ENCODE results near the gene PCDHGB3.

DNA sequence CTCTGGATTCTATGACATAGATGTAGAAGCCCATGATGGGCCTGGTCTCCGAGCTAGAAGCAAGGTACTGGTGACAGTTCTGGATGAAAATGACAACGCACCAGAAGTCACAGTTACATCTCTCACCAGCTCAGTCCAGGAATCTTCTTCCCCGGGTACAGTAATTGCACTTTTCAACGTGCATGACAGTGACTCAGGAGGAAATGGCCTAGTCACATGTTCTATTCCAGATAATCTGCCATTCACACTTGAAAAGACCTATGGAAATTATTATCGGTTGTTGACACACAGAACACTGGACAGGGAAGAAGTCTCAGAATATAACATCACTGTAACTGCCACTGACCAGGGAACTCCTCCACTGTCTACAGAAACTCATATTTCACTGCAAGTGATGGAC, 13.9 kb upstream of the PCDHGB3 start:
- TF ChIP-seq, protein P1, sequence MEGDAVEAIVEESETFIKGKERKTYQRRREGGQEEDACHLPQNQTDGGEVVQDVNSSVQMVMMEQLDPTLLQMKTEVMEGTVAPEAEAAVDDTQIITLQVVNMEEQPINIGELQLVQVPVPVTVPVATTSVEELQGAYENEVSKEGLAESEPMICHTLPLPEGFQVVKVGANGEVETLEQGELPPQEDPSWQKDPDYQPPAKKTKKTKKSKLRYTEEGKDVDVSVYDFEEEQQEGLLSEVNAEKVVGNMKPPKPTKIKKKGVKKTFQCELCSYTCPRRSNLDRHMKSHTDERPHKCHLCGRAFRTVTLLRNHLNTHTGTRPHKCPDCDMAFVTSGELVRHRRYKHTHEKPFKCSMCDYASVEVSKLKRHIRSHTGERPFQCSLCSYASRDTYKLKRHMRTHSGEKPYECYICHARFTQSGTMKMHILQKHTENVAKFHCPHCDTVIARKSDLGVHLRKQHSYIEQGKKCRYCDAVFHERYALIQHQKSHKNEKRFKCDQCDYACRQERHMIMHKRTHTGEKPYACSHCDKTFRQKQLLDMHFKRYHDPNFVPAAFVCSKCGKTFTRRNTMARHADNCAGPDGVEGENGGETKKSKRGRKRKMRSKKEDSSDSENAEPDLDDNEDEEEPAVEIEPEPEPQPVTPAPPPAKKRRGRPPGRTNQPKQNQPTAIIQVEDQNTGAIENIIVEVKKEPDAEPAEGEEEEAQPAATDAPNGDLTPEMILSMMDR (IDR thresholded peaks at IDR 0.05) = no peak
- TF ChIP-seq ZFX (IDR thresholded peaks at IDR 0.05; ENCODE audit: borderline replicate concordance) = no peak
